Psoas muscle (tissue), 8 donors: ENCODE measurements around the gene KIF3A. TPM values are rescaled to one million over a fixed set of nuclear protein-coding genes. Genes with fewer than 3 reads are reported as not detected.

ENCODE experiments used
- ATAC-seq, 4 donors: fragments of 200-7000 bp; cut with Tn5 transposase; one replicate each; pipeline ENCODE4 v1.9.1; 2020; ENCODE audit warnings: moderate library complexity in 3 of 4, mild to moderate bottlenecking in 2 of 4
- DNase-seq, 2 donors: peaks; one replicate each; pipeline ENCODE4 v3.0.0-alpha.2; 2020
- H3K27ac ChIP-seq: fragments of 200-600 bp; one replicate; pipeline ENCODE4 v1.8.0; 2022
- H3K27me3 ChIP-seq, 3 donors: fragments of 200-600 bp in 1 of 3; one replicate each; pipeline versions ENCODE4 v1.6.1 to v1.8.0; 2013 to 2022; ENCODE audit warnings: low read length in 2 of 3, mild to moderate bottlenecking in 2 of 3, moderate library complexity in 1 of 3; ENCODE audit not compliant: insufficient read depth in 3 of 3
- H3K36me3 ChIP-seq, 2 donors: fragments of 200-600 bp in 1 of 2; one replicate each; pipeline versions ENCODE4 v1.6.1 to v1.8.0; 2013 to 2022; ENCODE audit warnings: low read depth in 1 of 2, mild to moderate bottlenecking in 1 of 2, moderate library complexity in 1 of 2; ENCODE audit not compliant: insufficient read depth in 1 of 2
- H3K4me1 ChIP-seq: fragments of 200-600 bp; one replicate; pipeline ENCODE4 v1.8.0; 2022
- H3K4me3 ChIP-seq: fragments of 200-600 bp; one replicate; pipeline ENCODE4 v1.8.0; 2022; ENCODE audit warnings: mild to moderate bottlenecking
- H3K9me3 ChIP-seq: fragments of 200-600 bp; one replicate; pipeline ENCODE4 v1.8.0; 2022
- WGBS, 3 donors: extraction: QIAGEN DNeasy Blood & Tissue Kit; methylation state at CpG; one replicate each; pipeline versions ENCODE4 v1.1.6 to v1.1.7; 2013; 5-methylcytosine and 5-hydroxymethylcytosine counted together
- intact Hi-C, 2 donors: fragments of 100-400 bp; cut with DNase I; formaldehyde crosslinking; loops; one replicate each; pipeline versions ENCODE4 v1.11.0 to v1.14.2; 2022
- polyA plus RNA-seq, 3 donors: library from polyadenylated mRNA; stranded (reverse); fragments of 200-250 nt; gene quantifications; one replicate each; pipeline ENCODE4 v1.2.3, GENCODE V29; 2013
- total RNA-seq, 4 donors: library from RNA; stranded (reverse); fragmentation: NEBNext Ultra II Directional in 2 of 4; extraction: Animal tissue kit (Norgen Biotek cat#: 25700) in 2 of 4; gene quantifications; one replicate each; pipeline versions ENCODE4 v1.2.1 to v1.2.4, GENCODE V29; 2021 to 2023
- TF ChIP-seq, protein P1 (sequence below): fragments of 200-600 bp; IDR thresholded peaks from one replicate; pipeline ENCODE4 v1.8.0; 2022; ENCODE audit warnings: antibody characterized with exemption
- donor health status: healthy with polysubstance abuse.
- donor health status: DM: no; HTN: no; CAD: no; lungs with moderate emphysema.
- donor health status: Bipolar disorder and iron deficiency.
- donor health status: healthy.
- donor health status: DM: yes; HTN: yes; CAD: no.
- donor health status: DM: no; HTN: no; CAD: no.
- donor health status: DM: no; HTN: no; CAD: no.
- donor health status: DM: yes; HTN: yes; CAD: no.

KIF3A gene
- total and polyA plus RNA-seq, 7 donors: 2.5 to 8.0 (median 4.3) TPM

GRCh38 chr5:132653716-132654115 is 83.6 kb downstream of the KIF3A start:
- ATAC-seq: no peak
- TF ChIP-seq, protein P1, sequence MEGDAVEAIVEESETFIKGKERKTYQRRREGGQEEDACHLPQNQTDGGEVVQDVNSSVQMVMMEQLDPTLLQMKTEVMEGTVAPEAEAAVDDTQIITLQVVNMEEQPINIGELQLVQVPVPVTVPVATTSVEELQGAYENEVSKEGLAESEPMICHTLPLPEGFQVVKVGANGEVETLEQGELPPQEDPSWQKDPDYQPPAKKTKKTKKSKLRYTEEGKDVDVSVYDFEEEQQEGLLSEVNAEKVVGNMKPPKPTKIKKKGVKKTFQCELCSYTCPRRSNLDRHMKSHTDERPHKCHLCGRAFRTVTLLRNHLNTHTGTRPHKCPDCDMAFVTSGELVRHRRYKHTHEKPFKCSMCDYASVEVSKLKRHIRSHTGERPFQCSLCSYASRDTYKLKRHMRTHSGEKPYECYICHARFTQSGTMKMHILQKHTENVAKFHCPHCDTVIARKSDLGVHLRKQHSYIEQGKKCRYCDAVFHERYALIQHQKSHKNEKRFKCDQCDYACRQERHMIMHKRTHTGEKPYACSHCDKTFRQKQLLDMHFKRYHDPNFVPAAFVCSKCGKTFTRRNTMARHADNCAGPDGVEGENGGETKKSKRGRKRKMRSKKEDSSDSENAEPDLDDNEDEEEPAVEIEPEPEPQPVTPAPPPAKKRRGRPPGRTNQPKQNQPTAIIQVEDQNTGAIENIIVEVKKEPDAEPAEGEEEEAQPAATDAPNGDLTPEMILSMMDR: no peak
- intact Hi-C loops: no loop called here
- Histone ChIP-seq H3K36me3 (no peaks in the 10 kb centered on the region), H3K4me1 (peaks cover 4% of the 10 kb centered on the region), H3K9me3 (peaks cover 1% of the 10 kb centered on the region), H3K27me3 (peaks cover 0 to 43% (median 9%) of the 10 kb centered on the region in 3 donors), H3K4me3 (no peak overlapping the region), H3K27ac (no peak overlapping the region)
- 11 to 15% (median 14%) methylated on average over 7 of the region's 7 CpGs for WGBS, 3 donors
- DNase-seq: no peak

GRCh38 chr5:132651838-132652469 is 85.4 kb downstream of the KIF3A start:
- WGBS, 3 donors: 78 to 87% (median 79%) methylated on average over 4 of the region's 4 CpGs
- peaks cover 4% of the 10 kb centered on the region for H3K4me1 ChIP-seq

GRCh38 chr5:132648355-132648754 is 89.0 kb downstream of the KIF3A start:
- WGBS, 3 donors: 93 to 98% (median 93%) methylated on average over 1 of the region's 1 CpG
- TF ChIP-seq, protein P1: no peak
- Histone ChIP-seq H3K27me3 (no peaks in the 10 kb centered on the region), H3K4me3 (no peak overlapping the region), H3K4me1 (no peaks in the 10 kb centered on the region), H3K9me3 (peaks cover 5% of the 10 kb centered on the region), H3K36me3 (peaks cover 1 to 21% of the 10 kb centered on the region in 2 donors), H3K27ac (no peak overlapping the region)
- DNase-seq (no peak), ATAC-seq (no peak)
- intact Hi-C loops: no loop called here

More at GRCh38 chr5:132651838-132652469, 85.4 kb downstream of the KIF3A start:
- no peak overlapping the region for H3K4me3 ChIP-seq
- TF ChIP-seq, protein P1: no peak
- H3K27ac ChIP-seq: no peak overlapping the region
- no peak for ATAC-seq
- intact Hi-C loops: no loop called here
- DNase-seq: no peak
- peaks cover 5% of the 10 kb centered on the region for H3K9me3 ChIP-seq
- no peaks in the 10 kb centered on the region for H3K36me3 ChIP-seq
- peaks cover 0 to 32% (median 9%) of the 10 kb centered on the region in 3 donors for H3K27me3 ChIP-seq

- ATAC-seq (no peak), DNase-seq (no peak)
- Histone ChIP-seq H3K27me3 (no peaks in the 10 kb centered on the region), H3K27ac (no peak overlapping the region), H3K36me3 (peaks cover 4 to 30% of the 10 kb centered on the region in 2 donors), H3K4me1 (no peaks in the 10 kb centered on the region), H3K4me3 (no peak overlapping the region), H3K9me3 (peaks cover 5% of the 10 kb centered on the region)
- intact Hi-C loops: no loop called here
- 91 to 97% (median 95%) methylated on average over 2 of the region's 2 CpGs for WGBS, 3 donors
- TF ChIP-seq, protein P1: no peak
These were observed 89.9 kb downstream of the KIF3A start for GRCh38 chr5:132647473-132647872.
